Endothelial cell of umbilical vein (primary cell): ENCODE data around the gene STUM. TPM values are rescaled to one million over a fixed set of nuclear protein-coding genes. Genes with fewer than 3 reads are reported as not detected.
A peak's percentile ranks its signal among the peaks of the same experiment; 100 is the strongest.

Experiments
- BruUV-seq: library from RNA; stranded (reverse); fragments of 400-500 nt; replicated peaks from 2 replicates; lab custom pipeline; 2021; lab: Mats Ljungman, UMichigan
- CTCF ChIA-PET: fragments of 300-600, 350-600 bp; sonication (Branson Sonifier 250); formaldehyde crosslinking; loops from one replicate; lab custom pipeline; 2021; ENCODE audit warnings: antibody characterized with exemption, inconsistent platforms; lab: Charles Lee
- POLR2A ChIA-PET: fragments of 300-600, 350-600 bp; sonication (Branson Sonifier 250); formaldehyde crosslinking; loops from one replicate; lab custom pipeline; 2021; ENCODE audit warnings: antibody characterized with exemption, inconsistent platforms; lab: Charles Lee
- DNase-seq: peaks from one replicate; pipeline ENCODE4 v3.0.0-alpha.2; 2011; ENCODE audit warnings: low read depth, low spot score
- FAIRE-seq: peaks from 2 replicates; lab custom pipeline; 2011; peaks lifted over from hg19 to GRCh38; lab: Jason Lieb, UNC
- H2AFZ ChIP-seq: 2 replicates; pipeline ENCODE4 v1.6.0; 2012; ENCODE audit warnings: low read depth, low read length, control low read depth, inconsistent platforms
- H3K27ac ChIP-seq: 2 replicates; pipeline ENCODE4 v1.5.1; 2011; ENCODE audit warnings: low read depth, mild to moderate bottlenecking, control low read depth, low read length, moderate library complexity; ENCODE audit not compliant: insufficient read depth
- H3K27me3 ChIP-seq, 2 experiments: 2 replicates each; pipeline versions ENCODE4 v1.6.0 to v1.6.1; 2011; ENCODE audit warnings: low read length in 2 of 2, mixed read lengths in 1 of 2; ENCODE audit not compliant: control insufficient read depth in 2 of 2, insufficient read depth in 2 of 2
- H3K36me3 ChIP-seq, 2 experiments: 2 replicates in 1 of 2; 3 replicates in 1 of 2; pipeline ENCODE4 v1.5.1; 2011; ENCODE audit warnings: low read length in 2 of 2, mild to moderate bottlenecking in 1 of 2, moderate library complexity in 1 of 2; ENCODE audit not compliant: control insufficient read depth in 2 of 2, insufficient read depth in 2 of 2; ENCODE audit errors: extremely low read depth in 1 of 2
- H3K4me1 ChIP-seq: 3 replicates; pipeline ENCODE4 v1.5.1; 2011; ENCODE audit warnings: mild to moderate bottlenecking, low read length; ENCODE audit not compliant: control insufficient read depth, insufficient read depth; ENCODE audit errors: extremely low read depth
- H3K4me2 ChIP-seq: 2 replicates; pipeline ENCODE4 v1.6.1; 2011; ENCODE audit warnings: low read length, control low read depth, mixed read lengths; ENCODE audit not compliant: insufficient read depth
- H3K4me3 ChIP-seq, 3 experiments: fragments of 200-600 bp in 1 of 3; sonication (generic), shearing (Covaris generic) in 1 of 3; replicated peaks in 1 of 3; 2 replicates each; pipeline ENCODE4 v1.5.1; 2011 to 2016; ENCODE audit warnings: control low read depth in 3 of 3, low read length in 3 of 3, mild to moderate bottlenecking in 2 of 3, inconsistent platforms in 1 of 3, low read depth in 1 of 3, moderate library complexity in 1 of 3; ENCODE audit not compliant: insufficient read depth in 1 of 3
- H3K79me2 ChIP-seq: 2 replicates; pipeline ENCODE4 v1.6.0; 2012; ENCODE audit warnings: low read length, inconsistent platforms; ENCODE audit not compliant: control insufficient read depth, insufficient read depth
- H3K9ac ChIP-seq: replicated peaks from 2 replicates; pipeline ENCODE3; 2011; ENCODE audit warnings: low read length, control low read depth; ENCODE audit not compliant: insufficient read depth; ENCODE audit errors: extremely low read depth
- H3K9me1 ChIP-seq: replicated peaks from 3 replicates; pipeline ENCODE4 v1.6.0; 2011; ENCODE audit warnings: mild to moderate bottlenecking, low read length; ENCODE audit not compliant: control insufficient read depth, insufficient read depth; ENCODE audit errors: extremely low read depth
- H3K9me3 ChIP-seq: replicated peaks from 2 replicates; pipeline ENCODE4 v1.5.1; 2012; ENCODE audit warnings: low read length, inconsistent platforms; ENCODE audit not compliant: control insufficient read depth, insufficient read depth
- H4K20me1 ChIP-seq: replicated peaks from 2 replicates; pipeline ENCODE3; 2011; ENCODE audit warnings: mild to moderate bottlenecking, low read length; ENCODE audit not compliant: control insufficient read depth, insufficient read depth; ENCODE audit errors: extremely low read depth
- CTCF ChIP-seq, 2 donors: IDR thresholded peaks; 1 replicate in 1 of 2; 2 replicates in 1 of 2; pipeline ENCODE4 v1.5.1; 2011; ENCODE audit warnings: low read length in 2 of 2, mild to moderate bottlenecking in 2 of 2, moderate library complexity in 2 of 2, control low read depth in 1 of 2, inconsistent platforms in 1 of 2, low read depth in 1 of 2; ENCODE audit not compliant: insufficient read depth in 1 of 2; ENCODE audit errors: extremely low read depth in 1 of 2
- EZH2 ChIP-seq: IDR thresholded peaks from 2 replicates; pipeline ENCODE4 v1.6.1; 2012; ENCODE audit warnings: borderline replicate concordance, low read depth, mild to moderate bottlenecking, moderate library complexity, low read length, inconsistent platforms; ENCODE audit not compliant: severe bottlenecking
- FOS ChIP-seq: IDR thresholded peaks from 2 replicates; pipeline ENCODE4 v1.6.1; 2011; ENCODE audit warnings: mild to moderate bottlenecking, low read length, moderate library complexity, borderline replicate concordance; ENCODE audit not compliant: insufficient read depth
- GATA2 ChIP-seq: IDR thresholded peaks from 2 replicates; pipeline ENCODE4 v1.7.0; 2011; ENCODE audit warnings: low read depth, mild to moderate bottlenecking, moderate library complexity, mixed read lengths, low read length; ENCODE audit not compliant: insufficient read length, insufficient read depth
- JUN ChIP-seq: IDR thresholded peaks from 2 replicates; pipeline ENCODE4 v1.6.1; 2011; ENCODE audit warnings: borderline replicate concordance, low read depth; ENCODE audit not compliant: insufficient read length, insufficient read depth
- MAX ChIP-seq: IDR thresholded peaks from 2 replicates; pipeline ENCODE4 v1.6.1; 2011; ENCODE audit not compliant: insufficient read depth, insufficient read length
- MYC ChIP-seq: IDR thresholded peaks from one replicate; pipeline ENCODE4 v1.6.1; 2011; ENCODE audit warnings: mild to moderate bottlenecking, low read depth, low read length
- POLR2A ChIP-seq: IDR thresholded peaks from 2 replicates; pipeline ENCODE4 v1.6.1; 2012; ENCODE audit warnings: low read depth, mild to moderate bottlenecking, control low read depth, low read length
- POLR2AphosphoS5 ChIP-seq: IDR thresholded peaks from 2 replicates; pipeline ENCODE4 v1.6.1; 2012; ENCODE audit warnings: low read depth, mild to moderate bottlenecking, control low read depth, low read length, moderate library complexity; ENCODE audit not compliant: insufficient read depth
- dilution Hi-C: fragments of 300-500 bp; cut with MboI; formaldehyde crosslinking; loops from one replicate; pipeline ENCODE4 v1.15.0; 2019; ENCODE audit warnings: low sequenced_read_pairs; ENCODE audit not compliant: extremely low pct_ligation_motif_present
- intact Hi-C: fragments of 100-400 bp; cut with micrococcal nuclease; formaldehyde crosslinking; loops from one replicate; pipeline ENCODE4 v1.10.0; 2022
- polyA plus RNA-seq, 4 experiments: library from polyadenylated mRNA; depleted of rRNA in 3 of 4; stranded (reverse) in 3 of 4; unstranded in 1 of 4; fragments of >200 nt; gene quantifications; 2 replicates each; pipeline versions ENCODE4 v1.2.1 to v1.2.3, GENCODE V29; 2011 to 2012; ENCODE audit warnings: missing spikeins in 1 of 4
- total RNA-seq: library from RNA; stranded (reverse); gene quantifications from 2 replicates; pipeline ENCODE4 v1.2.3, GENCODE V29; 2021

Gene STUM
- total and polyA plus RNA-seq, 2 donors (not counting 3 experiments of a cell fraction or from before 2014, with no cell fraction given) = not detected

- Histone ChIP-seq H3K4me1 (no peaks in the 10 kb centered on the region), H4K20me1 (no peaks in the 10 kb centered on the region), H3K4me2 (no peak overlapping the region), H3K4me3 (no peak overlapping the region), H3K9ac (no peak overlapping the region), H3K27ac (no peak overlapping the region), H3K36me3 (no peaks in the 10 kb centered on the region), H3K79me2 (no peaks in the 10 kb centered on the region), H2AFZ (no peak overlapping the region), H3K9me3 (no peaks in the 10 kb centered on the region), H3K9me1 (no peaks in the 10 kb centered on the region), H3K27me3 (peaks cover 0 to 6% of the 10 kb centered on the region in 2 experiments)
- ChIA-PET CTCF (interaction anchor here (1.3 kb wide), 1 partner anchor 10 kb away, joined by 7 read pairs; no protein-coding TSS in a partner anchor), POLR2A (no interaction called here)
- TF ChIP-seq FOS = no peak
- TF ChIP-seq POLR2A = no peak
- peak; percentile 46 for DNase-seq
- FAIRE-seq = no peak
- no TSS peak for BruUV-seq
- dilution Hi-C loops = no loop called here
- intact Hi-C loops = no loop called here
Observed at GRCh38 chr1:226603022-226603857, 54.7 kb downstream of the STUM start.

GRCh38 chr1:226603858-226604559 lies 55.4 kb downstream of the STUM start:
- H4K20me1 ChIP-seq = no peaks in the 10 kb centered on the region
- no peak overlapping the region for H3K27ac ChIP-seq
- no peak for TF ChIP-seq MYC
- TF ChIP-seq FOS = no peak
- no peak for TF ChIP-seq MAX
- TF ChIP-seq CTCF (IDR thresholded peaks at IDR 0.05; ENCODE audit: extremely low read depth in 1 of 2, insufficient read depth in 1 of 2, low read depth in 1 of 2, low read length in 2 of 2) = no peak
- no peak for TF ChIP-seq JUN
- no peak for TF ChIP-seq POLR2A
- no peak for TF ChIP-seq POLR2AphosphoS5
- TF ChIP-seq EZH2 = no peak
- no peak for TF ChIP-seq GATA2
- intact Hi-C loops (no loop called here), dilution Hi-C loops (no loop called here)
- ChIA-PET CTCF (interaction anchor here (1.3 kb wide), 2 partner anchors 9 to 13 kb away, joined by 3 to 7 read pairs; no protein-coding TSS in a partner anchor), POLR2A (no interaction called here)
- FAIRE-seq = no peak
- no peak overlapping the region for H3K9ac ChIP-seq
- H3K4me1 ChIP-seq = no peaks in the 10 kb centered on the region
- no peaks in the 10 kb centered on the region for H3K79me2 ChIP-seq
- H3K27me3 ChIP-seq = peaks cover 0 to 4% of the 10 kb centered on the region in 2 experiments
- H3K9me1 ChIP-seq = no peaks in the 10 kb centered on the region
- no peaks in the 10 kb centered on the region for H3K9me3 ChIP-seq
- no peak overlapping the region for H3K4me3 ChIP-seq
- no peak overlapping the region for H2AFZ ChIP-seq
- H3K36me3 ChIP-seq = no peaks in the 10 kb centered on the region
- DNase-seq = no peak
- no TSS peak for BruUV-seq
- H3K4me2 ChIP-seq = no peak overlapping the region
